HG03565 (cell line): ENCODE measurements around the gene NDUFA3.

Experiments used
- ATAC-seq: cut with Tn5 transposase; IDR thresholded peaks from one replicate; pipeline ENCODE4 v1.9.1; 2021; ENCODE audit warnings: mild to moderate bottlenecking, moderate library complexity; ENCODE audit not compliant: unreplicated experiment

The NDUFA3 gene

GRCh38 chr19:54137699-54138488, 35.2 kb downstream of the NDUFA3 start, which contains the start of gene CNOT3:
Gene CNOT3, plus strand, starts transcription at chr19:54137762. Its CDS starts 5,217 bp downstream, at chr19:54142979.
- no peak for ATAC-seq

- ATAC-seq: no peak
These were observed 36.0 kb downstream of the NDUFA3 start for GRCh38 chr19:54138489-54139256.

GRCh38 chr19:54141356-54141755, 38.7 kb downstream of the NDUFA3 start:
- ATAC-seq: no peak

- no peak for ATAC-seq
These were observed 39.6 kb downstream of the NDUFA3 start for GRCh38 chr19:54142166-54142780.

GRCh38 chr19:54145541-54146158, 43.0 kb downstream of the NDUFA3 start:
- ATAC-seq: no peak

- no peak for ATAC-seq
These were observed 45.0 kb downstream of the NDUFA3 start for GRCh38 chr19:54147676-54148075.

- ATAC-seq: no peak
These were observed 45.5 kb downstream of the NDUFA3 start for GRCh38 chr19:54148158-54148557.

GRCh38 chr19:54149021-54149812, 46.6 kb downstream of the NDUFA3 start:
- no peak for ATAC-seq

- no peak for ATAC-seq
These were observed 48.8 kb downstream of the NDUFA3 start for GRCh38 chr19:54151362-54152035.

- no peak for ATAC-seq
These were observed 49.6 kb downstream of the NDUFA3 start for GRCh38 chr19:54152267-54152666.

- ATAC-seq: no peak
These were observed 50.3 kb downstream of the NDUFA3 start for GRCh38 chr19:54152878-54153524.

GRCh38 chr19:54153731-54154326, 51.2 kb downstream of the NDUFA3 start:
- no peak for ATAC-seq

- no peak for ATAC-seq
These were observed 52.1 kb downstream of the NDUFA3 start for GRCh38 chr19:54154603-54155345.

GRCh38 chr19:54155694-54156093, 53.0 kb downstream of the NDUFA3 start:
- no peak for ATAC-seq

GRCh38 chr19:54156490-54156889, 53.8 kb downstream of the NDUFA3 start:
- ATAC-seq: no peak

GRCh38 chr19:54156953-54157352, 54.3 kb downstream of the NDUFA3 start:
- ATAC-seq: no peak
